Glomerular endothelial cell (primary cell): ENCODE data around the gene ABCA9. TPM values are rescaled to one million over a fixed set of nuclear protein-coding genes. Genes with fewer than 3 reads are reported as not detected.
"Not testable (repeated sequence)": the region's sequence is repeated elsewhere in the genome, so short reads cannot be mapped to it uniquely, and the experiment has no call there.

Experiments
- DNase-seq: peaks from one replicate; pipeline ENCODE4 v3.0.0-alpha.2; 2011; ENCODE audit warnings: low read depth, low spot score; ENCODE audit errors: extremely low read depth
- total RNA-seq: library from RNA; depleted of rRNA; stranded (reverse); fragments of >200 nt; gene quantifications from 2 replicates; pipeline ENCODE4 v1.2.3, GENCODE V29; 2015

The ABCA9 gene
- 0.15 and 1.8 TPM in 2 replicates for total RNA-seq

- DNase-seq = no peak
Observed at GRCh38 chr17:69060822-69061221, at the start of gene ABCA9. Gene ABCA9, minus strand, starts transcription at chr17:69060927. Its CDS starts 9,801 bp downstream, at chr17:69051126.

GRCh38 chr17:69105907-69106730 is 45.4 kb upstream of the ABCA9 start:
- no peak for DNase-seq

GRCh38 chr17:69103557-69104233 is 43.0 kb upstream of the ABCA9 start:
- no peak for DNase-seq

GRCh38 chr17:69098625-69099024 is 37.9 kb upstream of the ABCA9 start:
- DNase-seq = no peak

- no peak for DNase-seq
Observed at GRCh38 chr17:69096541-69096940, 35.8 kb upstream of the ABCA9 start.

- no peak for DNase-seq
Observed at GRCh38 chr17:69093995-69094394, 33.3 kb upstream of the ABCA9 start.

- DNase-seq = peak; percentile 27
Observed at GRCh38 chr17:69093279-69093789, 32.6 kb upstream of the ABCA9 start.

- no peak for DNase-seq
Observed at GRCh38 chr17:69090365-69090764, 29.6 kb upstream of the ABCA9 start.

GRCh38 chr17:69088643-69089200 is 28.0 kb upstream of the ABCA9 start:
- DNase-seq = no peak

GRCh38 chr17:69086641-69087040 is 25.9 kb upstream of the ABCA9 start:
- DNase-seq = no peak

- no peak for DNase-seq
Observed at GRCh38 chr17:69084911-69085310, 24.2 kb upstream of the ABCA9 start.

- no peak for DNase-seq
Observed at GRCh38 chr17:69082696-69083095, 22.0 kb upstream of the ABCA9 start.

- no peak for DNase-seq
Observed at GRCh38 chr17:69078864-69079263, 18.1 kb upstream of the ABCA9 start.

- no peak for DNase-seq
Observed at GRCh38 chr17:69075823-69076222, 15.1 kb upstream of the ABCA9 start.

- DNase-seq = not testable (repeated sequence)
Observed at GRCh38 chr17:69073392-69073791, 12.7 kb upstream of the ABCA9 start.

- DNase-seq = not testable (repeated sequence)
Observed at GRCh38 chr17:69072803-69073256, 12.1 kb upstream of the ABCA9 start.

GRCh38 chr17:69071233-69071586 is 10.5 kb upstream of the ABCA9 start:
- DNase-seq = not testable (repeated sequence)

- not testable (repeated sequence) for DNase-seq
Observed at GRCh38 chr17:69070378-69071232, 9.9 kb upstream of the ABCA9 start.

GRCh38 chr17:69069226-69069750 is 8.6 kb upstream of the ABCA9 start:
- no peak for DNase-seq
